Measurements from ENCODE around the gene C16orf95. TPM values are rescaled to one million over a fixed set of nuclear protein-coding genes. Genes with fewer than 3 reads are reported as not detected.
"Not testable (repeated sequence)": the region's sequence is repeated elsewhere in the genome, so short reads cannot be mapped to it uniquely, and the experiment has no call there.

The C16orf95 gene
- polyA plus RNA-seq, 12 donors: 1.4 to 2.9 (median 2.2) TPM; not detected in 2

DNA sequence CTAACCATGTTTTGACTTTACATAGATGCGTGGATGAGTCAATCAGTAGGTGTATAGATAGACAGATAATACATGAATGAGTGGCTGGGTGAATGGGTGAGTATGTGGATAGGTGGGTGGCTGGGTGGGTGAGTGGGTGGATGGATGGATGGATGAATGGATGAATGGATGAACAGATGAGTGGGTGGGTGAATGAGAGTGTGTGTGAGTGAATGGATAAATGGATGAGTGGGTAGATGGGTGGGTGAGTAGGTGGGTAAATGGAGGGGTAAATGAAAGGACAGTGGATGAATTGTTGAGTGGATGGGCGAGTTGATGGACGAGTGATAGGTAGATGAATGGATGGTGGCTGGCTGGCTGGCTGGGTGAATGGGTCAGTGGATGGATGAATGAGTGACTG lies 23.2 kb downstream of the C16orf95 start:
- DNase-seq: no peak

- no peak for DNase-seq
These were observed 25.2 kb downstream of the C16orf95 start for GRCh38 chr16:87291944-87292343.

DNA sequence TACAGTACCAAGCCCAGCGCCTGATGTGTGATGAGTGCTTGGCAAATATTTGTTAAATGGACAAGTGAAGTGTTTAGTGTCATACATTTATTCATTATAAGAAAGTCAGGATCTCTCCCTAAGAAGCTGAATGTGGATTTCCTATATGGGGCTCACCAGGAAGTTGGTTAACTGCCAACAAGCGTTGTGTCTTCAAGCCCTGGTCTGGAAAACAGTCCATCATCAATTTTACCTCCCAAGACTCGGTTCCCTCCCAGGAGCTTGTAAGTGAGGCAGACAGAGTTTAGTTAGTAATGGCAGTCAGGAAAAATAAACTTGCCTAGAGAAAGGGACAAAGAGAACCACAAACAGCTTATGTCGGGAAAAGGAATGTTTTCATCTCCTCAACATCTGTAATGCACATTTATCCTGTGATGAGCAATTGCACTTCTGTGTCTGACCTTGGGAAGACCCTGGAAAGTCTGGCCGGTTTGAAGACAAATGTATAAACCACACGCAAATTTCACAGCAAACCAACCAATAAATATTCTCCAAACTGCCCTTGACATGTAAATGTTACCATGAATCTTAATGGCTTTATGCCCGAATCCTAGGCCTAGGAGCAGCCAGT lies 28.3 kb downstream of the C16orf95 start:
- DNase-seq: peak; percentile 35

DNA sequence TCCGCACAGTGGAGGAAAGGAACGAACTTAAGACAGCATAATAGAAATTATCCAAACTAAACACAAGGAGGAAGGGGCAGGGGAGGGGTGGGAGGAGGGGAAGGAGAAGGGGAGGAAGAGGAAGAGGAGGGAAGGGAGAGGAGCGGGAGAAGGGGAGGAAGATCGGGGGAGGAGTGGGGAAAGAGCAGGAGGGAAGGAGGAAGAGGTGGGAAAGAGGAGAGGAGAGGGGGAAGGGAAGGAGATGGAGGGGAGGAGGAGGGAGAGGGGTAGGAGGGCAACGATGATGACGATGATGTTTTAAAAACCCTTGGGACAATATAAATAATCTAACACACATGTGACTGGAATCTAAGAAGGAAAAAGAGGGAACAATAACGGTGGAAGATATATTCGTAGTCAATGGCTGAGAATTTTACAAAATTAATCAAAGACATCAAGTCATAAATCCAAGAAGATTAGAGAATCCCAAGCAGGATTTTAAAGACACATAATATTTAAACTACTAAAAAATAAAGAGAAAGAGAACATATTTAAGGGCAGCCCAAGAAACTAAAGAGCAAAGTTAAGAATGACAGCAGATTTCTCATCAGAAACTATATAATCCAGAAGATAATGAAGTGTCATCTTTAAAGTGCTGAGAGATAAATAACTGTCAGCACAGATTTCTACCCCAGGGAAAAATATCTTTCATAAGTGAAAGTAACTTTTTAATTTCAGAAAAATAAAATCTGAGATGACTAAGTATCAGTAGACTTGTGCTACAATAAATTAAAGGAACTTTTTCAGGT lies 30.2 kb downstream of the C16orf95 start:
- no peak for DNase-seq

DNA sequence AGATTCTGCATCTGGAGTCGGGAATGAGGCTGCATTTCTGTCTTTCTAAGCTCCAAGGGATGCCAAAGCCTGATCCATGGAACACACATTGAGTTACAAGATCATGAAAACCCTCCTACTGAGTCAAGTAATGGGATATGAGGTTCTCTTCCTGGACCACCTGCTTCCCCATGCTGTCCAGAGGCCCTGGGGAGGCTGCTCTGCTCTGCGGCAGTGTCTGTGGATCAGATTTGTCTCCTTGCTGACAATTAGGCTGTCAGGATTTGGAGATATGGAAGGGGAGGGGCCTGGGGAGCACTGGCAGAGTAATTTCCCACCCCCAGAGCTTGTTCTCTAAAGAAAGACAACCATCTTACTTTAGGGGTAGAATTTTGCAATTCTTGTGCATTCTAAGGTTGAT lies 33.0 kb downstream of the C16orf95 start:
- no peak for DNase-seq

- DNase-seq: no peak
These were observed 38.0 kb downstream of the C16orf95 start for GRCh38 chr16:87279094-87279658.

- DNase-seq: peak; percentile 82
These were observed 38.8 kb downstream of the C16orf95 start for GRCh38 chr16:87278191-87279093.

DNA sequence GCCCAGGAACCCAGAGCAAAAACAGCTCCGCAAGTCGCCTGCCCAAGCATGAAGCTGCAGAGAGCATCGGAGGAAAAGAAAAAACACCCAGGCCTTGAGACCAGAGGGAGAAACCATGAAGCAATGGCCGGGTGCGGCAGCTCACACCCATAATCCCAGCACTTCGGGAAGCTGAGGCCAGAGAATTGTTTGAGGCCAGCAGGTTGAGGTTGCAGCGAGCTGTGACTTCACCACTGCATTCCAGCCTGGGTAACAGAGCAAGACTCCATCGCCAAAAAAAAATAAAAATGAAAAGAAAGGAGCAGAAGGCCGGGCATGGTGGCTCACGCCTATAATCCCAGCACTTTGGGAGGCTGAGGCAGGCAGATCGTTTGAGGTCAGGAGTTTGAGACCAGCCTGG lies 40.3 kb downstream of the C16orf95 start:
- no peak for DNase-seq

GRCh38 chr16:87276091-87276701 lies 41.0 kb downstream of the C16orf95 start:
- no peak for DNase-seq

DNA sequence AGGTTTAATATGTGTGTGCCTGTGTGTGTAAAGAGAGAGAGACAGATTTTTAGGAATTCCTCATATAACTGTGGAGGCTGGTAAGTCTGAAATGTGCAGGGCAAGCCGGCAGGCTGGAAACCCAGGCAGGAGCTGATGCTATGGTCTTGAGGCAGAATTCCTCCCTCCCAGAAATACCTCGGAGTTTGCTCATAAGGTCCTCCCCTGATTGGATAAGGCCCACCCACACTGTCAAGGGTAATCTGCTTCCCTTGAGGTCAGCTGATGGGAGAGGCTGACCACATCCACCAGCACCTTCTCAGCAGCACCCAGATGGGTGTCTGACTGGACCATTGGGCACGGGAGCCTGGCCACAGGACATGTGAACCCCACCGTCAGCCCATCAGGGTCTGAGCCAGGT lies 42.4 kb downstream of the C16orf95 start:
- DNase-seq: no peak

- DNase-seq: no peak
These were observed 43.6 kb downstream of the C16orf95 start for GRCh38 chr16:87273471-87274030.

DNA sequence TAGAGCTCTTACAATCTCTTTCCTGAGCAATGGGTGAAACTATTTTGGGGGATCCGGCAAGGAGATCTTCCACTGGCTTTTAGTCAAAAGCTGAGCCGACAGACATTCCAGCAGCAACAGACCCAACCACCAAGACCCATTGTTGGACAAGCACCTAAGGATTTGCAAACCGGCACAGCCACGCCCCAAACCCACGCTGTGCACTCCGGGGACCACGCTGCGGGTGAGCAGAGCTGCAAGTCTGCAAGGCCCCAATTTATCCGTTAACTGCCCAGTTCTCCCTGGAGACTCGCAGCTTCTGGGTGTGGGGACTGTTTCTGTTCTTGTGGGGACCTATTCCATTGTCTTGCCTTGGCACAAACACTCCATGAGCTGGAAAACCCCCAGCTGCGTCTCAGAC lies 45.9 kb downstream of the C16orf95 start:
- no peak for DNase-seq

DNA sequence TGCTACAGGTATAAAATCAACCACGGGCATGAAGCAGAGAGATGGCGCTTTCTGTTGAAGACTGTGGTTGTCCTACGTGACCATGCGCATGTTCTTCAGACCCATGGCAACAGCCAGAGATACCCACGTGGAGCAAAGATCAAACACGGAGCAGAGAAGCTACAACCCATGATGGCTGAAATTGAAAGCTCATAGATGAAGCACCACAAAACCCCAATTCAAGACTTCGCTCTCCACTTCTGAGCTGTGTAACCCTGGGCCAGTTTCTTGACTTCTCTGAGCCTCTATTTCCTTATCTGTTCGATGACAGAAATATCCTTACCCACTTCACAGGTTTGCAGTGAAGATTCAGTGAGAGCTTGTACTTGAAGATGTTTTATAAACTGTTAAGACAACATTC lies 49.6 kb downstream of the C16orf95 start:
- no peak for DNase-seq

DNA sequence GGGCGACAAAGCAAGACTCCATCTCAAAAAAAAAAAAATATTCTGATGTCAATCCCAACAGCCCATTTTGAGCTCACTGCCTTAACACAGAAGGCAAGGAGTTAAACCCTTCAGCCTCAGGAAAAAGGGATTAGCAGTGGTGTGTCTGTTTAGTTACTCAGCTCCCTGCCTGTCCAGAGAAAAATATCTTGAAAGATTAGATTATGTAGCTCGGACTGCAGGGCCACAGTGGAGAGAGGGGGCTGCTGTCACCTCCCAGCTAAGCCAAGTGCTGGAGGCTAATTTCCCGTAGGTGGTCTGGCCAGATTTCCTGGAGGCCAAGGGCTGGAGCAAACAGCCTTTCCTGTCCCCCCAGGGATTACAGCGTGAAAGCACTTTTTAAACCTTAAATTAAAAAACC lies 50.3 kb downstream of the C16orf95 start:
- no peak for DNase-seq

DNA sequence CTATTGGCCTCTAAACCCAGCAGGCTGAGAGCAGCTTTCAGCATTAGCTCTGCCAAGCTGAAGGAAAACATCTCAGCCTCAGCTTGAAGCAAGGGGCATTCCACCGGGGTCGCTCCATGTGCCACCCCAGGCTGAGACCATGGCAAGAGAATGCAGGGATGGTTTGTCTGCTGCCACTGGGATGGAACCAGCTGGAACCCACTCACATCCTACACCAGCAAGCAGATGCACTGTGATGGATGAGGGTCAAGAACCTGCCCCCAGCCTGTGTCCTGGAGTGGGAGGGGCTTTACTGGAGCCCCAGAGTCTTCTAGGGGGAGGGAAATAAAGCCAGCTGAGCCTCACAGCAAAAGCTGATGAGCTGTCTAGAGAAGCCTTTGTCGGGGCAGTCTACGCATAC lies 51.9 kb downstream of the C16orf95 start:
- DNase-seq: no peak

GRCh38 chr16:87264634-87265033 lies 52.6 kb downstream of the C16orf95 start:
- DNase-seq: no peak

DNA sequence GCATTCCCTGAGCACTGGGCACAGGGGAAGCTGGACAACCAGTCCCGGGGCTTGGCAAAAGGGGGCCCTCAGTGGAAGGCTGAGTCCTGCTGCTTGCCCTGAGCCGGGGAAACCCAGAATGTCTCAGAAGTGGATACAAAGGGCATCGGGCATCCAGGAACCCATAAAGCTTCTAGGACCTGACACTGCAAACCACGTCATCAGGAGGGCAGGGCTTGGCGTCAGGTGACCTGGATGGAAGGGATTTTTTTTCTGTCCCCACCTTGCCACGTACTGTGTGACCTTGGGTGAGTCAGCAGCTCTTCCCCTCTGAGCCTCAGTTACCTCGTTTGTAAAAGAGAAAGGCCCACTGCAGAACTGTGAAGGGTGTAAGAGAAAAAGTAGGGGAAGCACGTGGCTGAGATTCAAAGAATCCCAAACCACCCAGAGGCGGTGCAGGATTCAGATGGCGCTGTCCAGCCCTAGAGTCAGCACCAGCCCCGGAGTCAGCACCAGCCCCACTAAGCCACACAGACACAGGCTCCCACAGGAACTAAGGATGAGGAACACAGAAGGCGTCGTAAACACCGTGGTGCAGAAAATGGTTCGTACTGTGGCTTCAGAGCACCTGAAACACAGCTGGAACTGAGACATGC lies 53.7 kb downstream of the C16orf95 start:
- no peak for DNase-seq

- no peak for DNase-seq
These were observed 57.8 kb downstream of the C16orf95 start for GRCh38 chr16:87259431-87259830.

DNA sequence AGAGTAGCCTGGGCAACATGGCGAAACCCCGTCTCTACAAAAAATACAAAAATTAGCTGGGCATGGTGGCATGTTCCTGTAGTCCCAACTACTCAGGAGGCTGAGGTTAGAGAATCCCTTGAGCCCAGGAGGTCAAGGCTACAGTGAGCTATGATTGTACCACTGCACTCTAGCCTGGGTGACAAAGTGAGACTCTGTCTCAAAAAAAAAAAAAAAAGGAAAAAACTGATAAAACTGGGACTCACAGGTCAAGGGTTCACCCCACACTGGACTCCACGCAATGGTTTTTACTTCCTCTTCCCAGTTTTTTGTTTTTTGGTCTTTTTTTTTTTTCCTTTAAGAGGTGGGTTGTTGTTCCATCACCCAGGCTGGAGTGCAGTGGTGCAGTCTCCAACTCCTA lies 58.5 kb downstream of the C16orf95 start:
- not testable (repeated sequence) for DNase-seq

GRCh38 chr16:87255866-87256265 lies 61.3 kb downstream of the C16orf95 start:
- DNase-seq: no peak

GRCh38 chr16:87254734-87255133 lies 62.5 kb downstream of the C16orf95 start:
- DNase-seq: no peak
